Thyroid gland (tissue), 4 donors: ENCODE measurements around the gene RFX7. TPM values are rescaled to one million over a fixed set of nuclear protein-coding genes. Genes with fewer than 3 reads are reported as not detected.

Source experiments
- DNase-seq, 2 donors: peaks; one replicate each; pipeline ENCODE4 v3.0.0-alpha.2; 2019
- H3K27ac ChIP-seq, 3 donors: fragments of 200-600 bp; sonication (generic); 1 replicate in 2 of 3; 2 replicates in 1 of 3; pipeline ENCODE4 v1.5.1; 2016 to 2019; ENCODE audit warnings: mild to moderate bottlenecking in 1 of 3, moderate library complexity in 1 of 3
- H3K27me3 ChIP-seq: fragments of 200-600 bp; sonication (generic); one replicate; pipeline ENCODE4 v1.5.1; 2019
- H3K36me3 ChIP-seq, 2 donors: fragments of 200-600 bp; sonication (generic); one replicate each; pipeline ENCODE4 v1.5.1; 2016 to 2019
- H3K4me1 ChIP-seq, 2 donors: fragments of 200-600 bp; sonication (generic); one replicate each; pipeline ENCODE4 v1.5.1; 2017 to 2019
- H3K4me3 ChIP-seq, 3 donors: fragments of 200-600 bp; sonication (generic); replicated peaks in 1 of 3; 1 replicate in 2 of 3; 2 replicates in 1 of 3; pipeline ENCODE4 v1.5.1; 2016; ENCODE audit warnings: mild to moderate bottlenecking in 1 of 3
- H3K9me3 ChIP-seq: fragments of 200-600 bp; sonication (generic); one replicate; pipeline ENCODE4 v1.5.1; 2017
- CTCF ChIP-seq, 6 experiments: fragments of 200-600 bp in 3 of 6; fragments of 450-650 bp in 3 of 6; sonication (generic) in 3 of 6; IDR thresholded peaks; one replicate each; pipeline ENCODE4 v1.5.1; 2016 to 2019; ENCODE audit warnings: antibody characterized with exemption in 6 of 6, mild to moderate bottlenecking in 2 of 6, inconsistent platforms in 1 of 6, moderate library complexity in 1 of 6
- POLR2A ChIP-seq, 2 donors: fragments of 450-650 bp; IDR thresholded peaks; one replicate each; pipeline ENCODE4 v1.6.1; 2017; ENCODE audit warnings: antibody characterized with exemption in 2 of 2, mild to moderate bottlenecking in 2 of 2, moderate library complexity in 1 of 2
- WGBS, 2 donors: methylation state at CpG; one replicate each; pipeline ENCODE4 v1.1.5; 2017; 5-methylcytosine and 5-hydroxymethylcytosine counted together
- intact Hi-C: fragments of 100-400 bp; cut with DNase I; formaldehyde crosslinking; loops from one replicate; pipeline ENCODE4 v1.15.1; 2023
- total RNA-seq, 4 donors: library from RNA; depleted of rRNA; stranded (reverse); fragments of >200 nt; gene quantifications; one replicate each; pipeline ENCODE4 v1.2.3, GENCODE V29; 2016

Gene RFX7
- total RNA-seq, 4 donors from 2014 or later: 9.7 to 12.6 (median 11.4) TPM

DNA sequence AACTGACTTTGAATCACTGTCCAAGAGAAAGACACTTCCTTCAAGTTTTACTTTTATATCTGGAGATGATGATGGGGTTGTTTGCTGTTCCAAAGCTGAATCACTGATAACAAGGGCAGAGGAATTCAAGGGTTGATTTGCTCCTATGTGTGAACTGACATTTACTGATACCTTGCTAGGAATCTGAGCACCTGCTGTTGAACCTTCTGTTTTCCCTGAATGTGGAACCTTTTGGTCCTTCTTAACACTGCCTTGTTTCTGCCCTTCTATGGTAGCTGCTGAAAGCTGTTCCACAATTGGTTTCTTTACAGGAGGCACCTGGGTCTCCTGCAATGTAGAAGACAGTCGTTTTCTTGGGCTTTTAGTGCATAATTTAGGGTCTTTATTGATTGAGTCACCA lies 148.3 kb downstream of the RFX7 start:
- no peak for DNase-seq
- H3K36me3 ChIP-seq: peaks cover 32 to 33% of the 10 kb centered on the region in 2 donors

GRCh38 chr15:56094171-56094570 lies 149.5 kb downstream of the RFX7 start:
- intact Hi-C loops: no loop called here
- no peak for DNase-seq
- Histone ChIP-seq H3K27ac (no peak overlapping the region), H3K4me3 (no peak overlapping the region), H3K36me3 (peaks cover 32 to 33% of the 10 kb centered on the region in 2 donors), H3K9me3 (no peaks in the 10 kb centered on the region), H3K27me3 (no peaks in the 10 kb centered on the region), H3K4me1 (no peaks in the 10 kb centered on the region)
- no peak for TF ChIP-seq CTCF (IDR thresholded peaks at IDR 0.05)
- TF ChIP-seq POLR2A (IDR thresholded peaks at IDR 0.05): no peak
- WGBS, 2 donors: 94 to 96% methylated on average over 5 of the region's 5 CpGs

More for the DNA sequence above, 148.3 kb downstream of the RFX7 start:
- Histone ChIP-seq H3K9me3 (no peaks in the 10 kb centered on the region), H3K4me3 (no peak overlapping the region), H3K27ac (no peak overlapping the region), H3K27me3 (no peaks in the 10 kb centered on the region), H3K4me1 (no peaks in the 10 kb centered on the region)
- WGBS, 2 donors: 95 to 100% methylated on average over 1 of the region's 1 CpG
- intact Hi-C loops: no loop called here
- TF ChIP-seq CTCF (IDR thresholded peaks at IDR 0.05) (no peak), POLR2A (IDR thresholded peaks at IDR 0.05) (no peak)

GRCh38 chr15:56088389-56088788 lies 155.3 kb downstream of the RFX7 start:
- no peaks in the 10 kb centered on the region for H3K9me3 ChIP-seq
- H3K27me3 ChIP-seq: no peaks in the 10 kb centered on the region
- no peak for TF ChIP-seq POLR2A (IDR thresholded peaks at IDR 0.05)
- TF ChIP-seq CTCF (IDR thresholded peaks at IDR 0.05): no peak
- peaks cover 1 to 7% of the 10 kb centered on the region in 2 donors for H3K36me3 ChIP-seq
- no peak overlapping the region for H3K4me3 ChIP-seq
- no peaks in the 10 kb centered on the region for H3K4me1 ChIP-seq
- no peak for DNase-seq
- intact Hi-C loops: no loop called here
- no peak overlapping the region for H3K27ac ChIP-seq

GRCh38 chr15:56086566-56086965 lies 157.1 kb downstream of the RFX7 start:
- Histone ChIP-seq H3K4me1 (no peaks in the 10 kb centered on the region), H3K36me3 (no peaks in the 10 kb centered on the region), H3K9me3 (no peaks in the 10 kb centered on the region), H3K4me3 (no peak overlapping the region), H3K27ac (no peak overlapping the region), H3K27me3 (no peaks in the 10 kb centered on the region)
- no peak for DNase-seq
- intact Hi-C loops: no loop called here
- TF ChIP-seq CTCF (IDR thresholded peaks at IDR 0.05): no peak
- TF ChIP-seq POLR2A (IDR thresholded peaks at IDR 0.05): no peak
- WGBS, 2 donors: 90 to 100% methylated on average over 1 of the region's 1 CpG

DNA sequence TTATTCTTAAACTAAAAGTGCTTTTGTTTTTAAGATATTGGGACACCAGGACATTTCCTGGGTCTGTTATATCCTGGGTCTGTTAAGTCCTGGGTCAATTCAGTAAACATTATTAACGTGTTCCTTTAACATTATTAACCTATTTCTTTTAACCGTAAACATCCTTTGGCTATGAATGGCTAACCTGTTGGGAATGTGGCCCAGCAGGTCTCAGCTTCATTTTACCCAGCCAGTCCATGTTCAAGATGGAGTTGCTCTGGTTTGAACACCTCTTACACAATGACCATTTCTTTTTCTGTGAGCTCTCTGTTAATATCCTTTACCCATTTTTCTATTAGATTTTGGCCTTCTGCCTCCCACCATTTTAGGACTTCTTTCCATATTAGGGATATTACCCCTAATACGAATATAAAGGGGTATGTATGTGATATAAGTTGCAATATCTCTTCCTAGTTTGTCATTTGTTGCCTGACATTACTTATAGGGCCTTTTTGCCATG lies 161.4 kb downstream of the RFX7 start:
- Histone ChIP-seq H3K9me3 (no peaks in the 10 kb centered on the region), H3K4me3 (no peak overlapping the region), H3K4me1 (no peaks in the 10 kb centered on the region), H3K36me3 (no peaks in the 10 kb centered on the region), H3K27me3 (no peaks in the 10 kb centered on the region), H3K27ac (no peak overlapping the region)
- TF ChIP-seq POLR2A (IDR thresholded peaks at IDR 0.05) (no peak), CTCF (IDR thresholded peaks at IDR 0.05) (no peak)
- intact Hi-C loops: no loop called here
- 86 to 87% methylated on average over 3 of the region's 3 CpGs for WGBS, 2 donors
- no peak for DNase-seq
